PC-3 (cell line): ENCODE results near the gene UNC13D. TPM values are rescaled to one million over a fixed set of nuclear protein-coding genes. Genes with fewer than 3 reads are reported as not detected.

ENCODE experiments used
- ATAC-seq: fragments of 200-7000 bp; cut with Tn5 transposase; 2 replicates; pipeline ENCODE4 v1.9.1; 2020; ENCODE audit warnings: mild to moderate bottlenecking, moderate library complexity
- BruUV-seq: library from RNA; stranded (reverse); fragments of 400-500 nt; replicated peaks from 2 replicates; lab custom pipeline; 2021; lab: Mats Ljungman, UMichigan
- CTCF ChIA-PET: fragments of 300-600 bp; sonication (Branson Sonifier 250); formaldehyde crosslinking; loops from one replicate; lab custom pipeline; 2022; ENCODE audit warnings: antibody characterized with exemption; lab: Charles Lee
- POLR2A ChIA-PET: fragments of 300-600 bp; sonication (Branson Sonifier 250); formaldehyde crosslinking; loops from one replicate; lab custom pipeline; 2022; ENCODE audit warnings: antibody characterized with exemption; ENCODE audit not compliant: unreplicated experiment; lab: Charles Lee
- DNase-seq: peaks from one replicate; pipeline ENCODE4 v3.0.0-alpha.2; 2015
- H2AFZ ChIP-seq: fragments of 300-600 bp; sonication (generic); 2 replicates; pipeline ENCODE4 v1.6.0; 2016; ENCODE audit warnings: antibody characterized with exemption, low read length
- H3F3A ChIP-seq: fragments of 300-600 bp; sonication (generic); one replicate; pipeline ENCODE4 v1.6.0; 2017; ENCODE audit warnings: antibody characterized with exemption, low read length, control low read depth, mild to moderate bottlenecking; ENCODE audit not compliant: unreplicated experiment
- H3K27ac ChIP-seq: fragments of 300-600 bp; sonication (generic); 2 replicates; pipeline ENCODE4 v1.5.1; 2016; ENCODE audit warnings: mild to moderate bottlenecking, low read length
- H3K27me3 ChIP-seq: fragments of 300-600 bp; sonication (generic); 2 replicates; pipeline ENCODE4 v1.6.1; 2016; ENCODE audit warnings: low read length, mixed read lengths
- H3K36me3 ChIP-seq: fragments of 300-600 bp; sonication (generic); 2 replicates; pipeline ENCODE4 v1.6.1; 2016; ENCODE audit warnings: low read depth, mixed run types, low read length, mixed read lengths
- H3K4me1 ChIP-seq: fragments of 300-600 bp; sonication (generic); 2 replicates; pipeline ENCODE4 v1.5.1; 2016; ENCODE audit warnings: low read length; ENCODE audit not compliant: insufficient read depth
- H3K4me2 ChIP-seq: fragments of 300-600 bp; sonication (generic); 2 replicates; pipeline ENCODE4 v1.6.0; 2016; ENCODE audit warnings: low read length
- H3K4me3 ChIP-seq: fragments of 300-600 bp; sonication (generic); 2 replicates; pipeline ENCODE4 v1.5.1; 2016; ENCODE audit warnings: mild to moderate bottlenecking, low read length, mixed read lengths
- H3K79me2 ChIP-seq: fragments of 300-600 bp; sonication (generic); 2 replicates; pipeline ENCODE4 v1.6.1; 2017; ENCODE audit warnings: low read length, mixed read lengths
- H3K9ac ChIP-seq: fragments of 300-600 bp; sonication (generic); 2 replicates; pipeline ENCODE4 v1.6.0; 2016; ENCODE audit warnings: mild to moderate bottlenecking, low read length
- H3K9me2 ChIP-seq: fragments of 300-600 bp; sonication (generic); replicated peaks from 2 replicates; pipeline ENCODE4 v1.6.1; 2016; ENCODE audit warnings: mixed run types, low read length, mixed read lengths
- H3K9me3 ChIP-seq: fragments of 300-600 bp; sonication (generic); 2 replicates; pipeline ENCODE4 v1.6.1; 2016; ENCODE audit warnings: low read length, mixed read lengths
- H4K20me1 ChIP-seq: fragments of 300-600 bp; sonication (generic); 2 replicates; pipeline ENCODE4 v1.6.1; 2016; ENCODE audit warnings: low read length, mixed read lengths
- EZH2 ChIP-seq: fragments of 300-600 bp; sonication (generic); IDR thresholded peaks from one replicate; pipeline ENCODE4 v1.6.1; 2017; ENCODE audit warnings: antibody characterized with exemption, mild to moderate bottlenecking, low read length; ENCODE audit not compliant: unreplicated experiment
- EZH2phosphoT487 ChIP-seq: fragments of 300-600 bp; sonication (generic); IDR thresholded peaks from 2 replicates; pipeline ENCODE4 v1.6.1; 2018; ENCODE audit warnings: mild to moderate bottlenecking, antibody characterized with exemption, low read length, borderline replicate concordance
- intact Hi-C: fragments of 100-400 bp; cut with micrococcal nuclease; formaldehyde crosslinking; loops from 2 replicates; pipeline ENCODE4 v1.9.0; 2023
- total RNA-seq: library from RNA; depleted of rRNA; stranded (reverse); fragments of >200 nt; gene quantifications from 2 replicates; pipeline ENCODE4 v1.2.3, GENCODE V29; 2014
- TF ChIP-seq, protein P1 (sequence below): fragments of 300-600 bp; sonication (generic); conservative IDR thresholded peaks from 2 replicates; pipeline ENCODE4 v1.5.1; 2017; ENCODE audit warnings: antibody characterized with exemption, low read depth, mild to moderate bottlenecking, low read length

The UNC13D gene
- total RNA-seq, 1 experiment from 2014 or later = 43.9 TPM

DNA sequence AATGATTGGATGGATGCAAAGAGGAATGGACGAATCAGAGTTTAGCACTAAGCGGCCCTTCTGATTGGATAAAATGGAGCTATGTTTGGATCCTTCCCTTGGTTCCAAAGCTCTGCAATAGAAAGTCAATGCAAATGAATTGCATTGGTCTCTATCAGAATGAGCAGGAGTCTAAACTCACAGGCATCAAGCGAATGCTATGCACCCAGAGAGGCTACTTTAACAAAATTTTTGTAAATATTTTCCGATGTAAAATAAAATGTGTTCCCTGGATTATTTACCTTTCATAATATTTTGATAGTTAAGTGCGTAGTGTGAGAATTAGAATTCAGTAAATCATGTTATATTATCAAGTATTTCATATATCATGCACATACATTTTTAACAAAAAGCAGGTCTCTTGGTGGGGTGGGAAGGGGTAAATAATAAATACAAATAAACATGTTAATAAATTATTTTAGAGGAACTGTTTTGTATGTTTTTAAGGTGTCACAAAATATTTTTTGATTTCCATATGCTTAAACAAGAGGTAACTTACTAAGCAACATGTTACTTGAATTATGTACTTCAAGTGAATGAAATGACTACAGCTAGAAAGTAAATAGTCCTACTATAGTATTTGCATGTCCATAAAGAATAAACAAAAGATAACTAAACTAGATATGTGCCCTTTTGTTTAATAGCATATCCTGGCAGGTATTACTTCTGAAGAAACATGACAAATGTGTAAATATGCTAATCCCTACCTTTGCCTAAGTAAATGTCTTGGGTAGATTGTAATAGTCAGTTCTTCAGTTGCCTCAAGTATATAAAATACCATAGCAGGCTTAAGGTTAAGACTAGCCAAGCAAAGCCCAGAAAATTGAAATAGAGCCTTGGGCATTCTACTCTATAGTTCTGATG, 64.0 kb downstream of the UNC13D start:
- H3K4me2 ChIP-seq = peak overlapping the region; percentile 77
- H3K9ac ChIP-seq = peak overlapping the region; percentile 10; the same call in 1 of the 2 replicates
- H3K9me2 ChIP-seq = no peaks in the 10 kb centered on the region
- H3K4me3 ChIP-seq = peak overlapping the region; percentile 56
- no peak for ATAC-seq
- no peak for DNase-seq
- peaks cover 28% of the 10 kb centered on the region for H3F3A ChIP-seq
- peaks cover 30% of the 10 kb centered on the region for H3K36me3 ChIP-seq
- ChIA-PET POLR2A (interaction anchor here (0.5 to 1.0 kb wide), 27 partner anchors 11 to 590 kb away, joined by 3 to 16 read pairs (median 4); partner anchors contain the start of genes GALK1, MRPL38, SRP68 and WBP2), CTCF (interaction anchor here (0.6 to 1.5 kb wide), 7 partner anchors 15 to 1102 kb away, joined by 3 to 12 read pairs (median 5); partner anchors contain the start of genes GALK1 and WBP2)
- TF ChIP-seq, protein P1, sequence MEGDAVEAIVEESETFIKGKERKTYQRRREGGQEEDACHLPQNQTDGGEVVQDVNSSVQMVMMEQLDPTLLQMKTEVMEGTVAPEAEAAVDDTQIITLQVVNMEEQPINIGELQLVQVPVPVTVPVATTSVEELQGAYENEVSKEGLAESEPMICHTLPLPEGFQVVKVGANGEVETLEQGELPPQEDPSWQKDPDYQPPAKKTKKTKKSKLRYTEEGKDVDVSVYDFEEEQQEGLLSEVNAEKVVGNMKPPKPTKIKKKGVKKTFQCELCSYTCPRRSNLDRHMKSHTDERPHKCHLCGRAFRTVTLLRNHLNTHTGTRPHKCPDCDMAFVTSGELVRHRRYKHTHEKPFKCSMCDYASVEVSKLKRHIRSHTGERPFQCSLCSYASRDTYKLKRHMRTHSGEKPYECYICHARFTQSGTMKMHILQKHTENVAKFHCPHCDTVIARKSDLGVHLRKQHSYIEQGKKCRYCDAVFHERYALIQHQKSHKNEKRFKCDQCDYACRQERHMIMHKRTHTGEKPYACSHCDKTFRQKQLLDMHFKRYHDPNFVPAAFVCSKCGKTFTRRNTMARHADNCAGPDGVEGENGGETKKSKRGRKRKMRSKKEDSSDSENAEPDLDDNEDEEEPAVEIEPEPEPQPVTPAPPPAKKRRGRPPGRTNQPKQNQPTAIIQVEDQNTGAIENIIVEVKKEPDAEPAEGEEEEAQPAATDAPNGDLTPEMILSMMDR = no peak
- TF ChIP-seq EZH2 (no peak), EZH2phosphoT487 (no peak)
- H2AFZ ChIP-seq = no peak overlapping the region
- peaks cover 33% of the 10 kb centered on the region for H3K79me2 ChIP-seq
- no peak overlapping the region for H3K27ac ChIP-seq
- no TSS peak for BruUV-seq
- peaks cover 31% of the 10 kb centered on the region for H4K20me1 ChIP-seq
- peaks cover 46% of the 10 kb centered on the region for H3K4me1 ChIP-seq
- no peaks in the 10 kb centered on the region for H3K9me3 ChIP-seq
- intact Hi-C loops = loop anchor here (5.0 kb wide), 2 partner anchors 52 to 117 kb away; partner anchors contain the start of gene TRIM65
- no peaks in the 10 kb centered on the region for H3K27me3 ChIP-seq

DNA sequence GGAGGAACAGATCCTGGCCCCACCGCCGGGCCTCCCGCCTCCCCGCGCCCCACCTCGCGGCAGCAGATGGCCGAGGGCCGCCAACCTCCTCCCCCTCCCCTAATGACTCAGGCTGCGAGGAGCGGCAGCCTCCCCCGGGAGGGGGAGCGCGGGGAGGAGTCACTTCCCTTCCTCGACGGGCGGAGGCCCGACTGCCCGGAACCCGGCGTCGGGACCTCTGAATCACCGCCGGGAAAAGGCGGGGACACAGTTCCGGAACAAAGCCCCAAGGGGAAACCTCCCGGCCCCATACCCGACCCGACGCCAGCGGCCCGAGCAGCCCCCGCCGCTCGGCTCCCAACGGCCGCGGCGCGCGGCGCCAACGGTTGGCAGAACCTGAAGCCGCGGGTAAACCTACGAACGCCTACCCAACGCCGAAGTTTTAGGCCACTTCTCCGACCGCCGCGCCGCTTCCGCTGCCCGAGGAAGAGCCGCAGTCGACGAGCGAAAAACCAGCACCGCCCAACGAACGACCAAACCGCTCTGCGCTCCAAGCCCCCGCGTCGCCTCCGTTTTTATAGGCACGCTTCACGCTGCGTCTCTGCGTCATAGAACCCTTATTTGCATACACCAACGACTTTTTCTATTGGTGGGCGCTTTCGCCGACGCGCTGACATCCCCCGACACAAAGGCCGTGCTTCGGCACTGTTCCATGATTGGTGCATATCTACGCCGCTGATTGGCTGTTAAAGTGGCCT, 64.8 kb downstream of the UNC13D start:
- Histone ChIP-seq H4K20me1 (peaks cover 31% of the 10 kb centered on the region), H3K4me1 (peaks cover 46% of the 10 kb centered on the region), H3K27me3 (no peaks in the 10 kb centered on the region), H3K36me3 (peaks cover 30% of the 10 kb centered on the region), H3K9me3 (no peaks in the 10 kb centered on the region), H3K79me2 (peaks cover 31% of the 10 kb centered on the region), H2AFZ (no peak overlapping the region), H3K27ac (peak overlapping the region; percentile 88), H3F3A (peaks cover 28% of the 10 kb centered on the region), H3K4me3 (peak overlapping the region; percentile 81), H3K4me2 (peak overlapping the region; percentile 92), H3K9me2 (no peaks in the 10 kb centered on the region), H3K9ac (peak overlapping the region; percentile 92)
- ChIA-PET CTCF (interaction anchor here (0.6 to 1.5 kb wide), 7 partner anchors 14 to 1102 kb away, joined by 3 to 12 read pairs (median 5); partner anchors contain the start of genes GALK1 and WBP2), POLR2A (interaction anchor here (0.6 to 1.0 kb wide), 18 partner anchors 12 to 591 kb away, joined by 3 to 16 read pairs (median 4); partner anchors contain the start of genes GALK1 and WBP2)
- TF ChIP-seq EZH2 (no peak), EZH2phosphoT487 (no peak)
- TF ChIP-seq, protein P1 = no peak; the same call in 1 of the 2 replicates
- intact Hi-C loops = no loop called here
- TSS peak; percentile 83 for BruUV-seq
- DNase-seq (peak; percentile 100), ATAC-seq (peak; percentile 54)
